Activated gamma-delta T cell treated with Interleukin-2 at 50 U/mL for 16 hours (primary cell): ENCODE data around the gene ITPR2.
"Not testable (repeated sequence)": the region's sequence is repeated elsewhere in the genome, so short reads cannot be mapped to it uniquely, and the experiment has no call there.

Experiments
- DNase-seq: peaks from one replicate; pipeline ENCODE4 v3.0.0-alpha.2; 2020

The ITPR2 gene

DNA sequence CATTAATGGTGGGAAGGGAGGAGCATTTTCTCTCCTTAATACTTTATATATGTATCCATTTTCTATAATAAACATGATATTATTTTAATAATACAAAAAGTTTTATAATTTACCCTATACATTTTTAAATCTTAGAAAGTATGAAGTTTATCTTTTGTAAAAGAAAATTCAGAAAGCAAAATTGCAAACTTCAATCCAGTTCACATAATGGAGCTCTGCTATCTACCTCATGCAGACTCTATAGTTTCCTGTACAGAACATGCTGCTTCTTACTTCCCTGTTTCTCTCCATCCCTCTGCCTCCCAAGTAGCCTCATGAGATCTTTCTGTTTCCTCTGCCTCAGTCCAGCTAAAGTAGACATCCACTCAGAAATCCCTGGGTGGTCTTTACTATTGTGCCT, 402.4 kb downstream of the ITPR2 start:
- DNase-seq = not testable (repeated sequence)

DNA sequence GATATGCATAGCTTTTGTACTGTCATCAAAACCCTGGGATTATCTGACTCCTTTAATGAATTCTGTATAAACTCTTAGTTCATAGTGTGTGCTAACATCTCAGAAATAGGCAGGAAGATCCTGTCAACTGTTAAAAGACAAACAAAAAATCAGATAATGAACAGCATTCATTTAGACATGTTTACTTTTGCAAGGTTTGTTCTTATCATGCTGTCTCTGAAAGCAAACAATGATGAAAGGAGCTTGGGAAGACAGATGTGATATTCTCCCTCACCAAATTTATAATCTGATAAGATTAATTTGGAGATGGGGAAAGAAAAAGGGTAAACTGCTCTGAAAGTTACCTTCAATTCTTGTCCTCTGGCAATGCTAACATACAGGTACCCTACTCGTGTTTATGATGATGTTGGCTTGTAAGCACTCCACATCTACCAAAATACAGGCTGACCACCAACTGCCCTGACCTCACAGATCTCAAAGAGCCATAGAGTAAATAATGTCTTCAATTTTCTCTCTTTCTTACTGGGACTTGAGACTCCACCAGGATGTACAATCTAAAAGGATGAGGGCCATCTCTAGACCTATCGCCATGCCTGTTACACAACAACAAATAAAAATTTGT, 403.8 kb downstream of the ITPR2 start:
- no peak for DNase-seq

DNA sequence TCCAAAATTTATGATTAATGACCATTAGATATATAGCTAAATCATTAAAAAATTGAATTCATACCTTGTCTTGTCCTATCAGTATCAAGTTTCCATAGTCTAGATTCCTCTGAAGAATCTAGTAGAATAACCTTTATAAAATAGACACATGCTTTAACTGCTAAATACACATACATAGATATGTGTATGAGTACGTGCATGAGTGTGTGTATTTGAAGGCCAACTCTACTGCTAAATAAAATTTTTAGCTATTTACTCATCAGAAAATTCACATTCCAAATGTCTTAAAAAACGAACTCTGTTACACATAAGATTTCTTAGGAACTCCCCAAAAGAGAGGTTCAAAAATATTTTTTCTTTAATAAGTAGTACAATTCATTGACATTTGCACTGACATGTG, 404.6 kb downstream of the ITPR2 start:
- no peak for DNase-seq

DNA sequence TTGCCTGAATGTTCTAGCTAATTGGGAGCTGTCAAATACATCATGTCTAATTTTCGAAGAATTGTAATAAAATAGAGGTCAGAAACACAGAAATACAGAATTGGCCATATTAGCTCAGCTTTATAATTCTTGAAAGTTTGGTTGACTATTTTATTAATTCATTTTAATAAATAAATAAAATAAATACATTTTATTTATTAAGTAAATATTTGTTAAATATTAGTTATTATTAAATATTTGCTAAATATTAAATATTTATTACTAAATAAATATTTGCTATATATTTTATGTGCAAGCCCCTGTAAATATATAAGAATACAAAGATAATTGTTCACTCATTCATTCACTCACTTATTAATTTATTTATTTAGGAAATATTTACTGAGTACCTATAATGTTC, 406.3 kb downstream of the ITPR2 start:
- no peak for DNase-seq

DNA sequence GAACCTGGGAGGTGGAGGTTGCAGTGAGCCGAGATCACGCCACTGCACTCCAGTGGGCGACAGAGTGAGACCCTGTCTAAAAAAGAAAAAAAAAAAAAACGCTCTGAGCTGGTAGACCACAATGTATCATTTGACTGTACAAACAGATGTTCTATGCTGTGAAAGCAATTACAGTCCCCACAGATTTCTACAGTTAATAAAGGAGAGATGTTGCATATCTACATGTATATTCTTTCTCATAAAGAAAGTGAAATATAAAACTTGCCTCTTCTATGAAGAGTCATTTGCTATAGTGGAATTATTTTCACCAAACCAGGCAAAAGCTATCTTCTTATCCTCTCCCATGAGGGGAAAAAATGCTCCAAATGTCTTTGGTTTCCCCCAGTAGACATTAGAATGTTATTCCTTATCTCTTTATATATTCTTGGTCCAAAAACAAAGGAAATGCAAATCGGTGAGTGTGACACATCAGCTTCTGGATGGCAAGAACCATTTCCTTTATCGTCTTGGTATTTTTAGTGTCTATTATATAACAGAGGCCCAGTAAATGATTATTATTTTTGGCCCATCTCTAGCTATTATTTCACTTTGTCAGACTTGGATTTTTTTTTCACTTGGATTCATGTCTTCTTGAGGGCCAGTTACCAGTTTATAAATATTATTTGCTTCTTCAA, 407.3 kb downstream of the ITPR2 start:
- no peak for DNase-seq

DNA sequence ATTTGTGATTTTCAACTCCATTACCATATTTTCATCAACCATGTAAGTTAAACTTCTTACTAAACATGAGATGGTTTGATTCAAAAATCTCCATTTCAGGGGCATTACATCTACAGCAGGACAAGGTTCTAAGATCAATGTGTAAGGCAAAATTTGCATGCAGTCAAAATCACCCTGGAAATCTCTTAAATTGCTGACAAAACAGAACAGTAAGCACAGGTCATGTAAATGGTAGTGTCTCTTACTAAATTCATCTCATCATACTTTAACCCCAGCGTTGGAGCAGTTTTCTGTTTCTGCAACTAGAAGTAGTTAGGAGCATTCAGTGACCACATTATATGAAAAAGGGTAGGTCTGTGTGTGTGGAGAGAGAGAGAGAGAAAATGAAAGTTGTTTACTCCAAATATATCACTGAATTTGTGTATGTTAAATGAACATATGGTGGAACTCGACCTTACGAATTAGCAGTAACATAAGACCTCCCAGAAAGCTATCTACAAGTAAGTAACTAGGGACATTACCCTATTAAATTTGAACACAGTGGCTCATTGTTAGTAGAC, 410.1 kb downstream of the ITPR2 start:
- DNase-seq = no peak

DNA sequence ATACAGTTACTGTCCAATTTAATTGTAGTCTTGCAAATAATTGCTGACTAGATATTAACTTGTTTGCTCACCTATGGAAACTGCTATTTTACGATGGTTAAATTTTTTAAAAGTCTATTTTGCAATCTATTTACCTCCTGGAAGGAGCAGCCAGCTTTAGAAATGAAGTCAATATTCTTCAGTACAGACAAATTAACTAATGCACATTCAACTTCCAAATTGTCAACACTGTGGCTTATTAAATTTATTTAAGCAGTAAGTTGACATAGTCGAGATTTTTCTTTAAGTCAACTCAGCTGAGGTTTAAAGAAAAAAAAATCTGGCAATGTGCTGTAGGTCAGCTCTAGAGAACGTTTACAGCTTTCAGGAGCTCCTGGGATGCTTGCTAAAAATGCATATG, 416.4 kb downstream of the ITPR2 start:
- DNase-seq = no peak

DNA sequence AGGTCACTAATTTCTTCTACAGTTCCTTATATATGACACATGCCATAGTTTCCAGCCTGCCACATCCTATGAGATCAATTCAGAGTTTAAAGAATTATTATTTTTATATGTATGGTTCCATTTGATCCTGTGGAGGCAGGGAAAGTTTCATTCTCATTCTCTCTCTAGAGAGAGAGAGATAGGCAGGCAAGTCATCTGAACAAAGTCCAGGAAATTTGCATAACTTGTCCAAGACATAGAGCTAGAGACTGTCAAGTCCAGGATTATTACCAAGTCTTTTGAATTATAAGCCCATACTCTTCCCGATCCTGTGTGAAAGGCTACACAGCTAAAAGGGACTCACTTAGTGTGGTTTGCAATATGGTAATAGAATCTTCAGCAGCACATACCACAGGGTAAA, 422.3 kb downstream of the ITPR2 start:
- DNase-seq = no peak

DNA sequence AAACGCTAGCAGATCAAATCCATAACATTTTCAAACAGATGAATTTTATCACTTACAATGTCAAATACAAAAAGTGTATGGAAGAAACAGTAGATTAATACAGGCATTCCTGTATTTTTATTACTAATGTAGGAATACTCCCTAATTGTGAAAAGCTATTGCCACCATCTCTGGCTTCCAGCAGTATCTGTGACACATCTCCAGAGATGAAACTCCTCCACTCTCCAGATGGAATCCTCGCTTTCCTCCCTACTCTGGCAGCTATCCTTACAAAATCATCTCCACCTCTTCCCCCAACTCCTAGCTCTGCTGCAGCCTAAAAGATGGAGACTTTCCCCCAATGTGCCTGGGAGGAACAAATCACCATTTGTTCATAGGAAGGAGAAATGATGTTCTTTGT, 426.2 kb downstream of the ITPR2 start:
- DNase-seq = no peak

DNA sequence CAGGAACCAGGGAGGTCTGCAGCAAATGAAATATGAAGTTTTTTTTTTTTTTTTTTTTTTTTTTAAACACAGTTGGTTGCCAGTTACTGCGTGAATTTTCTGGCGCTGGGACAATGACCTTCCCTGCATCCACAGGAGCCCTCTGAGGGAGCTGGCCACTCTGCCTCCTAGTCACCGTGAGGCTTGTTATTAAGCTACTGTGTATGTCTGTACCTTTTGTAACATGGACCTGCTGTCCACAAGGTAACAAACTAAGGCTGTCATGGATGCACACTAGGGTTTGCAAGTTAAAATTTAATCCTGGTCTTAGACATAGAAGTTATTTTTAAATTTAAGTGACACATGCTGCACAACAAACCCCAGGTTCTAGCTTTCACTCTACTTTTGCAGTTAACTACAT, 426.6 kb downstream of the ITPR2 start:
- DNase-seq = no peak

DNA sequence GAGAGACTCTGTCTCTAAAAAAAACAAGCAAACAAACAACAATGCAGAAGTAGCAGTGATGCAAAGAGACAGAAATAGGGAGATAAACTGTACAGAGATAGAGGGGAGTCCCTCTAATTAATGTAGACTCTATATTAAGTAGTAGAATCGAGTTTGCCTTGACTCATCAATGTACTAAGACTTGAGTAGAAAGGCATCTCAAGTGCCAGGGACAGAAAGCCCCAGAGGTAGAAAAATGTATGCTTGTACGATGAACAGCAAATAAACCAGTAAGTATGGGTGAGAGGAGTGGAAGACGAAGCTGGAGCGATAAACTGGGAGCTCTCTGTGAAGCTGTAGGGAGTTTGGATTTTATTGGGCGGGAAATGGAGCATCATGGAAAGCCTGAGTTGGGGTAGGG, 429.4 kb downstream of the ITPR2 start:
- no peak for DNase-seq

DNA sequence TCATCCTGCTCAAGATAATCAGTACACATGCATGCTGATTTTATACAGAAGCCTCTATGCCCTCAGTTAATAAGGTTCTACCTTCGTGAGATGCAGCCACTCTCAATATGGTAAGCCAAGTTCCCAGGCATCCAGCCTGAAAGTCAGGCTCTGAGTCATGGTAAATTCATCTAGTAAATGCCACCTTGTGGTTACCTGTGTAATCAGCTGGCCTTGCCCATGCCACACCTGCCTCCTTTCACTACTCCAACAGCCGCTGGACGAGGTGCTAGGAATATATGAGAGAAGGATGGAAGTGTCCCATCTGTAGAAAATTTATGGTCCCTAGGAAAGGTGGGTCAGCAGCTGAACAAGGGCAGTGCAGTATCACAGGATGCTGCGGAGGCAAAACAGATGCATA, 430.3 kb downstream of the ITPR2 start:
- no peak for DNase-seq

DNA sequence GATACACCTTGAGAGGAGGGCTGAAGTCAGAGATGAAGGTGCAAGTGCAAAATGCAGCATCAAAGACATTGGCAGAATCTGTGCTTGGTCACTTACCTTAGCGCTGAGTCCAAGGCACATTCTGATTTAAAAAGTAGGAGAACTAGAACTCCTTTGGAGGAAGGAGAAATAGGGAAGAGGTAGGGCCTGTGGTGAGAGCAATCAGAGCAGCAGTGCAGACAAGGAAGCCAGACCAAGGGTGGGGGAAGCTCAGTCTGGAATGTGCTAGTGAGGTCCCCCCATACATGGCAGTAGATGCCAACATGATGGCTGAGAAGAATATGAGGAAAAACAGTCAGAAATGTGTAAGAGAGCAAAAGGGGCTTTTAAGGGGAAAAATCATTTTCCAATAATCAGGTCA, 431.1 kb downstream of the ITPR2 start:
- DNase-seq = no peak

DNA sequence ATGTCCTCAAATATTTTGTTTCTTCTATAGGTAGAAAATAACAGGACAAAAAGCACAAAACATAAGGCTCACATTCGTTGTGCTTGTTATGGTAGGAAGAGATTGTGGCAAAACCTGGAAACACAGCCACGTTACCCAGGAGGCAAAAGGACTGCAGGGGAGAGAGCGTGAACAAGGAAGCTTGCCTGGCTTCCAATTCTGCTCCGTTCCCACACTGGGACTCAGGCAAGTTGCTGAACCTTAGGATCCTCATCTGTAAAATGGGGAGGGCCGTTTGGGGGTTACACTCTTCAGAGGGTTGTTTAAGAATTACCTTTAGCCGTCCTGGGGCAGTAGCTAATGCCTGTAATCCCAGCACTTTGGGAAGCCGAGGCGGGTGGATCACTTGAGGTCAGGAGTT, 432.4 kb downstream of the ITPR2 start:
- DNase-seq = no peak

DNA sequence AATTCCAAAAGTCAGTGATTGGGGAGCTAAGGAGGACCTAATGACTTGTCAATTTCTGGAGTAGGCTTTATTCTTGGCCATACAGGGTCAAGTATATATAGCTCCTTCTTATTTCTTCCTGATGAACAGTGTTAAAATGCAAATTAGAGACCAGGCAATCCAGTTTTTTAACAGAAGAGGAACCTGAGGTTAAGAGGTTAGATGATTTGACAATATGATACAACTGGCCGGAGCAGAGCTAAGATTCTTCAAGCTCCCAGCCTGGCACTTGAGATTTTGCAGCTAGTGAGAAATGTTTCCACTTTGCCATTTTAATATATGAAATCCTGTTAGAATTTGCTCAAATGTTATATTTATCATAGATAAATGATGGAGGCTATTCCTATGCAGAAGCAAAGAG, 433.6 kb downstream of the ITPR2 start:
- DNase-seq = no peak

DNA sequence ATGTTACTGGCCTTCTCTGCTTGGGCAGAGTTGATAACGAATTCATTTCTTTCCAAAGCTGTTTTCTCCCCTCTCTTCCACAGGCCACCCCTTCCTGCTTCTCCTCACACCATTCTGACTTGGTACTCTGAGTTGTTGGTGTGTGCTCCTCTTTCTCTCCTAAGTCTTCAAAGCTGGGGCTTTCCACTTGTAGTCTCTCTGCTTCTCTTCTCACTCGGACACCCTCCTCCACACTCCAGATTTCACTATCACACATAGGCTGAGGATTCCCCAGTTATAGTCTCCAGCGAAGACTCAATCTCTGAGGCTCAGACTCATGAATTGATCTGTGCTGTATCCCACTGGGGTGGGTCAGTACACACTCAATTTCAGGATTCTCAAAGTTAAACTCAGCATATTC, 436.6 kb downstream of the ITPR2 start:
- DNase-seq = no peak

DNA sequence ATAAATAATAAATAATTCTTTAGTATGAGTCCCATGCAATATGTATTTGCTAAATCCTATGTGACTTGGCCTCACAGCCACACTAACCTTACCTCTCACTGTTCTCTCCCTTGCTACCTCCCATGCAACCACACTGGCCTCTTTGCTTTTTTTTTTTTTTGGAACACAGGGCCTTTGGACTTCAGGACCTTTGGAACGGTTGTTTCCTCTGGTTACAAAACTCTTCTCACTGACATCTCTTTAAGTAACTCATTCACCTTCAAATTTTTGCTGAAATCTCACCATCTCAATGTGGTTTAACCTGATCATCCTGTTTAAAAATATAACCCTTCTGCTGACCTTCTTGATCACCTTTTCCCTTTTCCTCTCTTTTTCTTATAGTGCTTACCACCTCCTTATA, 443.7 kb downstream of the ITPR2 start:
- DNase-seq = no peak

DNA sequence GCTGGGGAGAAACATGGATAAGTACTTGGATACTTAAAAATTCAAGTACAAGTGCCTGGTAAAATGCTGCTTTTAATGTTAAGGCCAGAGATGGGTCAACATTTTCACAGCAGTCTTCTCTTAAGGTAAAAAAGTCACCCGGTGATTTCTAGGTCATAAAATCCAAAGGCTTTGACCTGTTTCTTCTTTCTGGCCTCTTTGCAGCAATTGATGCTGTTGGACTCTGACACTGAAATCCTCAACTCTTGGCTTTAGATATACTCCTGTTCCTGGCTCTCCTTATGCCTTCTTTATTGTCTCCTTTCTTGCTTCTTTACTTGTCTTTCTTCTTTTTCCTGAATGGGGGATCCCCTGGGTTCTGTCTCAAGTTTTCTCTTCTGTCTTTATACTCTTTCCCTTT, 448.5 kb downstream of the ITPR2 start:
- no peak for DNase-seq

DNA sequence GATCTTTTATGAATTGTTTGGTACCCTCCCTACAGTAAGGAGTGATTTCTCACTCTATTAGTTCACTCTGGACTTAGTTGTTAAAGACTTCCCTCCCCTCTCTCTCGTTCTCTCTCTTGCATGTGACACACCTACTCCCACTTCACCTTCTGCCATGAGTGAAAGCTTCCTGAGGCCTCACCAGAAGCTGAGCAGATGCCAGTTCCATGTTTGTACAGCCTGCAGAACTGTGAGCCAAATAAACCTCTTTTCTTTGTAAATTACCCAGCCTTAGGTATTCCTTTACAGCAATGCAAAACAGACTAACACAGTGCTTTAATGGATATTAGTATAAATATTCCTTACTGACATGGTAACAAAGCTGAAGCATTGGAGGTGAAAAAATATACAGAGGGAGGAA, 450.0 kb downstream of the ITPR2 start:
- DNase-seq = no peak

DNA sequence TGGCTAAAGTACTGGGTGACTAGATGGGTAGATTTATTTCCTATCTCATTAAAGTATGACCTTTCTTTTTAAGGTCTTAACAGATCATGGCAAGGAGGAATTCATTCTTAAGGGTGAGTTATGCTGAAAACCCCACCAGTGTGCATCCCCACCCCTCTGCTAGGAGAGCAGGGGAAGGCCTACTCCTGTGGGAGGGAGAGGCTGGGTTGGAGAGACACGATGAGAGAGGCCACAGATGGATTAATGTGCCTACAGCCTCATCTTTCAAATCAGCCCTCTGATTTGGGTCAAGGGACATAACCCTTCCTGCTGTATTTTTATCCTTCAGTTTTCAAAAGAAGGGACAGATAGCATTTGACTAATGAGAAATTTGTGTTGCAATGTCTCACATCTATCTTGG, 452.1 kb downstream of the ITPR2 start:
- no peak for DNase-seq

DNA sequence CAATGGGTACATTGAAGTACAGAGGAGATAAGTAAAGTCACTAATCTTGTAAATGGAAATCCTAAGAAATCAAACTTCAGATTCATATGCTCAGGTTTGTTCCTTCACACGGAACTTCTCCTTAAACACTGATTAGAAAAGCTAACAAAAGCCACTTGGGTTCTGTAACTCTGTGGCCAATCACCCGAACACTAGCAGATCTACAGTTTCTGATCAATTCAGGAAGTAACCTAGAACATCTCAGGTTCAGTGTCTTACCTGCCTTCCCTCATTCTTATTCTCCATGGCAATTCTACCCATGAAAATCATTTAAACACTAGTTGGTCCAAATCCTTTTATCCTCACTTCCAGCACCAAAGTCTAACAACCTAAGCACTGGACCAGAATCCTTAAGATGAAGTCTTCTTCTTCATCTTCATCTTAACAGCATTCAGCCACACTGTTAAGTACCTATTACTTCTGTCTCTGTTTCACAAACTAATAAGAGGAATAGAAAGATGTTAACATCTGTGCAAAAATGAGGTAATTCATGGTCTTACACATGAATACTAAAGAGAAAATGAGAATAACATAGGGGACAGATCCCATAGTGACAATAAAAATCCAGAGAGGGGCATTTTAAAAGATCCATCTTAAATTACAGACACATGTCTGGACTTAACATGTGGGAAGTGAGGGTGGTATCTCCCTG, 453.1 kb downstream of the ITPR2 start:
- DNase-seq = no peak

DNA sequence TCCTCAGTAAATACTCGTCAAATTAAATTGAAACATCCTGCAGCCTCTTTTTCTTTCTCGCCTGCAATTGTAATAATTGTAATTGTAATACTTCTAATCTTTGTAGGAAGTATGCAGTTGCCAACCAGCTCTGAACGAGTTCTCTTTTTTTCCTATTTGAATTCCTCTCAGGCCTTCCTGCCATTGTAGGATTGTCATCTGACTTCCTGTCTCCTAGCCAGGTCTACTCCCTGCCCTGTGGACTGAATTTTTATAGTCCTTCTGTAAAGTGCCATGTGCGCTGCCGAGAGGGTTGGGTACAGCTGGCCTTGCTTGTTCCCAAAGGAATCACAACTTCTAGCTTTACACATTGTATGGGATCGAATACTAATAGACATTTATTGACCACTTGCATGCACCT, 454.3 kb downstream of the ITPR2 start:
- DNase-seq = no peak

DNA sequence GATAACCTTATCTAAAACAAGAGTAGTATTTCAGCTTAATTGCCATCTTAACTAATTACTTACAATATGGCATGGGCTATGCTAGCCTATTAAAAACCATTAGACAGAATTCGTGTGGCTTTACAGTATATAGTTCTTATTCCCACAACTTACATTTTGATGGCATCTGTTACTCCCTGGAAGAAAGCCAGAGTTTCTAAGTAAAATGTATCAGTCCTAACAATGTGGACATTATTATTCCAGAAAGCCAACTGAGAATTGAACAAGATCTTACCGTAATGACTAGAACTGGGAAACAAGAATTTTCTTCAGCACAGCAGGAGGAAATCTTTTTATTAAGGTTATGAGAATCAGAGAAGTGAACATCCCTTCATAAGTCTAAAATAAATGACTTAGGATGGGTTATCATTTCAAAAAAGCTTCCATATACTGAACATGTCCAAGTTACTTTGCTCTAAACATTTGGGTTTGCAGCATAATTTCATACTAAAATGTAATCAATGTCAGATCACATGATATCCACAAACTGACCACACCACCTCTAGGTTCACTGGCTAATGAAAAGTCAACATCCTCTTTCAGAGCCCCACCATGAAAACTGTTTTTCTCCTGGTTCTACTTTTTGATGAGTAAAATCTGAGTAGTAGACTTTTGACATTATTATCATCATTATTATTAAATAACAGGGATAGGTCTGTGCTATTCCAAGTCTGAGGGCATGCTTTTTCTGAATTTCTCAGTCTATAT, 457.9 kb downstream of the ITPR2 start:
- DNase-seq = no peak
